ENCODE data around the gene CALML6.

The CALML6 gene

DNA sequence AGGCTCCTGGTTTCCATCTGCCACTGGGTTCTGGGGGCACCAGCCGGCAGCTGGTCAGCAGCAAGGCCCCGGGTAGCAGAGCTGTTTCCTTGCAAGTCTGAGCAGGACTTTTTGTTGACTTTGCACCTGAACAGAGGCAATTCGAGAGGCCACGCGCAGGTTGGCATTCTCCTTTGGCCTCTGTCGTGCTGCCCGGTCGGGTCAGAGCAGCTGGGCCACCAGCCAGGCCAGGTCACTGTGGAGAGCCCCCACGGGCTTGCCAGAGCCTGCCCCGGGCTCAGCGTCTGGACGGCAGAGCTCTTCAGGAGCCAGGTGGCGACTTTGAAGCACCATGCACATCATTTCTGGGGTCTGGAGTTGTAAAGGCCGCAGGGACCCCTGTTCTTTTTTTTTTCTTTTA, 32.4 kb downstream of the CALML6 start:
- H3K9me2 ChIP-seq (replicated peaks; ENCODE audit: low read depth, low read length): no peaks in the 10 kb centered on the region
- H3K36me3 ChIP-seq (ENCODE audit: insufficient read depth, low read length): no peaks in the 10 kb centered on the region
- H3K27me3 ChIP-seq (ENCODE audit: insufficient read depth, low read length, poor library complexity, severe bottlenecking): no peaks in the 10 kb centered on the region
- no peak overlapping the region for H2AFZ ChIP-seq (ENCODE audit: low read length)
- no peak overlapping the region for H3K4me2 ChIP-seq (ENCODE audit: low read depth, low read length, poor library complexity, severe bottlenecking)
- TF ChIP-seq, protein P1, sequence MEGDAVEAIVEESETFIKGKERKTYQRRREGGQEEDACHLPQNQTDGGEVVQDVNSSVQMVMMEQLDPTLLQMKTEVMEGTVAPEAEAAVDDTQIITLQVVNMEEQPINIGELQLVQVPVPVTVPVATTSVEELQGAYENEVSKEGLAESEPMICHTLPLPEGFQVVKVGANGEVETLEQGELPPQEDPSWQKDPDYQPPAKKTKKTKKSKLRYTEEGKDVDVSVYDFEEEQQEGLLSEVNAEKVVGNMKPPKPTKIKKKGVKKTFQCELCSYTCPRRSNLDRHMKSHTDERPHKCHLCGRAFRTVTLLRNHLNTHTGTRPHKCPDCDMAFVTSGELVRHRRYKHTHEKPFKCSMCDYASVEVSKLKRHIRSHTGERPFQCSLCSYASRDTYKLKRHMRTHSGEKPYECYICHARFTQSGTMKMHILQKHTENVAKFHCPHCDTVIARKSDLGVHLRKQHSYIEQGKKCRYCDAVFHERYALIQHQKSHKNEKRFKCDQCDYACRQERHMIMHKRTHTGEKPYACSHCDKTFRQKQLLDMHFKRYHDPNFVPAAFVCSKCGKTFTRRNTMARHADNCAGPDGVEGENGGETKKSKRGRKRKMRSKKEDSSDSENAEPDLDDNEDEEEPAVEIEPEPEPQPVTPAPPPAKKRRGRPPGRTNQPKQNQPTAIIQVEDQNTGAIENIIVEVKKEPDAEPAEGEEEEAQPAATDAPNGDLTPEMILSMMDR (conservative IDR thresholded peaks at IDR 0.05; ENCODE audit: low read length): no peak
- TF ChIP-seq EZH2phosphoT487 (IDR thresholded peaks at IDR 0.05; ENCODE audit: borderline replicate concordance): no peak
- no peaks in the 10 kb centered on the region for H3F3A ChIP-seq (ENCODE audit: low read depth)
- no peaks in the 10 kb centered on the region for H4K20me1 ChIP-seq (ENCODE audit: insufficient read depth, low read length, poor library complexity, severe bottlenecking)
- H3K9ac ChIP-seq (ENCODE audit: low read depth, low read length, poor library complexity, severe bottlenecking): no peak overlapping the region
- no peaks in the 10 kb centered on the region for H3K9me3 ChIP-seq (ENCODE audit: insufficient read depth, low read depth, low read length)
- no peaks in the 10 kb centered on the region for H3K79me2 ChIP-seq (ENCODE audit: insufficient read depth, low read length)
- H3K4me3 ChIP-seq (ENCODE audit: low read length, poor library complexity, severe bottlenecking): no peak overlapping the region
- no peaks in the 10 kb centered on the region for H3K4me1 ChIP-seq (ENCODE audit: insufficient read depth, low read length, poor library complexity, severe bottlenecking)

DNA sequence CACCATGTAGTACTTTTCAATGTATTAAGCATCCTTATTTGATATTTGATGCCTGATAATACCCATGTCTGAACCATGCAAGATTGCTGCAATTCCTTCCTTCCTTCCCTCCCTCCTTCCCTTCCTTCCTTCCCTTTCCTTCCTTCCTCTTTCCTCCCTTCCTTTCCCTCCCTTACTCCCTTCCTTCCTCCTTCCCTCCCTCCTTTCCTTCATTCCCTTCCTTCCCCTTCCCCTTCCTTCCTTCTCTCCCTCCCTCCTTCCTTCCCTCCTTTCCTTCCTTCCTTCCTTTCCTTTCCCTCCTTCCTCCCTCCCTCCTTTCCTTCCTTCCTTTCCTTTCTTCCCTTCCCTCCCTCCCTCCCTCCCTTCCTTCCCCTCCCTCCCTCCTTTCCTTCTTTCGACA, 33.7 kb downstream of the CALML6 start:
- Histone ChIP-seq H3K4me1 (ENCODE audit: insufficient read depth, low read length, poor library complexity, severe bottlenecking) (no peaks in the 10 kb centered on the region), H3K4me3 (ENCODE audit: low read length, poor library complexity, severe bottlenecking) (no peak overlapping the region), H3K9me2 (replicated peaks; ENCODE audit: low read depth, low read length) (no peaks in the 10 kb centered on the region), H3K79me2 (ENCODE audit: insufficient read depth, low read length) (no peaks in the 10 kb centered on the region), H3K27me3 (ENCODE audit: insufficient read depth, low read length, poor library complexity, severe bottlenecking) (no peaks in the 10 kb centered on the region), H3K36me3 (ENCODE audit: insufficient read depth, low read length) (no peaks in the 10 kb centered on the region), H2AFZ (ENCODE audit: low read length) (no peak overlapping the region), H3K9ac (ENCODE audit: low read depth, low read length, poor library complexity, severe bottlenecking) (no peak overlapping the region), H3F3A (ENCODE audit: low read depth) (no peaks in the 10 kb centered on the region), H3K9me3 (ENCODE audit: insufficient read depth, low read depth, low read length) (no peaks in the 10 kb centered on the region), H3K4me2 (ENCODE audit: low read depth, low read length, poor library complexity, severe bottlenecking) (no peak overlapping the region), H4K20me1 (ENCODE audit: insufficient read depth, low read length, poor library complexity, severe bottlenecking) (no peaks in the 10 kb centered on the region)
- TF ChIP-seq EZH2phosphoT487 (IDR thresholded peaks at IDR 0.05; ENCODE audit: borderline replicate concordance): no peak
- TF ChIP-seq, protein P1 (conservative IDR thresholded peaks at IDR 0.05; ENCODE audit: low read length): no peak

DNA sequence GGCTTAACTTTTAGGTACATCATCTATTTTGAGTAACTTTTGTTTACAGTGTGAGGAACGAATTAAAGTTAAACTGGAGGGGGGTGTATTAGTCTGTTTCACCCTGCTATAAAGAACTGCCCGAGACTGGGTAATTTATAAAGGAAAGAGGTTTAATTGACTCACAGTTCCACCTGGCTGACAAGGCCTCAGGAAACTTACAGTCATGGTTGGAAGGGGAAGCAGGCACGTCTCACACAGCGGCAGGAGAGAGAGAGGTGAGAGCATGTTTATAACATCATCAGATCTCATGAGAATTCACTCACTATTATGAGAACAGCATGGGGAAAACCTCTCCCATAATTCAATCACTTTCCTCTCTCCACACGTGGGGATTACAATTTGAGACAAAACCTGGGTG, 35.9 kb downstream of the CALML6 start:
- no peaks in the 10 kb centered on the region for H3K36me3 ChIP-seq (ENCODE audit: insufficient read depth, low read length)

More for the DNA sequence above, 35.9 kb downstream of the CALML6 start:
- Histone ChIP-seq H3K4me1 (ENCODE audit: insufficient read depth, low read length, poor library complexity, severe bottlenecking) (no peaks in the 10 kb centered on the region), H3K4me2 (ENCODE audit: low read depth, low read length, poor library complexity, severe bottlenecking) (no peak overlapping the region), H3K9ac (ENCODE audit: low read depth, low read length, poor library complexity, severe bottlenecking) (no peak overlapping the region), H4K20me1 (ENCODE audit: insufficient read depth, low read length, poor library complexity, severe bottlenecking) (no peaks in the 10 kb centered on the region), H3K9me2 (replicated peaks; ENCODE audit: low read depth, low read length) (no peaks in the 10 kb centered on the region), H3K79me2 (ENCODE audit: insufficient read depth, low read length) (no peaks in the 10 kb centered on the region), H3K27me3 (ENCODE audit: insufficient read depth, low read length, poor library complexity, severe bottlenecking) (no peaks in the 10 kb centered on the region), H3F3A (ENCODE audit: low read depth) (no peaks in the 10 kb centered on the region), H3K4me3 (ENCODE audit: low read length, poor library complexity, severe bottlenecking) (no peak overlapping the region), H2AFZ (ENCODE audit: low read length) (no peak overlapping the region), H3K9me3 (ENCODE audit: insufficient read depth, low read depth, low read length) (no peaks in the 10 kb centered on the region)
- TF ChIP-seq, protein P1 (conservative IDR thresholded peaks at IDR 0.05; ENCODE audit: low read length): no peak
- no peak for TF ChIP-seq EZH2phosphoT487 (IDR thresholded peaks at IDR 0.05; ENCODE audit: borderline replicate concordance)
